Activated T-cell treated with anti-CD3 and anti-CD28 coated beads for 48 hours (primary cell): ENCODE results near the gene STK11.
"Not testable (repeated sequence)": the region's sequence is repeated elsewhere in the genome, so short reads cannot be mapped to it uniquely, and the experiment has no call there.

Experiments
- DNase-seq: peaks from one replicate; pipeline ENCODE4 v3.0.0-alpha.2; 2020; ENCODE audit warnings: low read depth

The STK11 gene

GRCh38 chr19:1238369-1239303 lies 33.1 kb downstream of the STK11 start:
- DNase-seq = no peak

GRCh38 chr19:1239420-1239795 lies 33.8 kb downstream of the STK11 start:
- DNase-seq = no peak

GRCh38 chr19:1239796-1240737 lies 34.5 kb downstream of the STK11 start:
- DNase-seq = peak; percentile 96

- no peak for DNase-seq
Measured at GRCh38 chr19:1240925-1241324, 35.3 kb downstream of the STK11 start.

GRCh38 chr19:1241417-1242095 lies 36.0 kb downstream of the STK11 start, which contains the start of gene ATP5F1D:
Gene ATP5F1D (plus strand): TSS chr19:1241751. CDS start chr19:1241851, 100 bp downstream.
- DNase-seq = peak; percentile 93

- DNase-seq = peak; percentile 82
Measured at GRCh38 chr19:1243768-1244692, 38.5 kb downstream of the STK11 start.

GRCh38 chr19:1244693-1245451 lies 39.3 kb downstream of the STK11 start:
- no peak for DNase-seq

- no peak for DNase-seq
Measured at GRCh38 chr19:1245494-1246264, 40.1 kb downstream of the STK11 start.

GRCh38 chr19:1246265-1247087 lies 40.9 kb downstream of the STK11 start:
- DNase-seq = not testable (repeated sequence)

GRCh38 chr19:1247748-1248138 lies 42.2 kb downstream of the STK11 start:
- no peak for DNase-seq

GRCh38 chr19:1248139-1248785 lies 42.7 kb downstream of the STK11 start, which contains the start of gene MIDN:
Gene MIDN (plus strand): TSS chr19:1248583. CDS start chr19:1250297, 1,714 bp downstream.
- peak; percentile 68 for DNase-seq

GRCh38 chr19:1248786-1249297 lies 43.3 kb downstream of the STK11 start:
- no peak for DNase-seq

GRCh38 chr19:1249298-1249989 lies 43.9 kb downstream of the STK11 start:
- peak; percentile 96 for DNase-seq

- DNase-seq = no peak
Measured at GRCh38 chr19:1249990-1250436, 44.4 kb downstream of the STK11 start.

- DNase-seq = no peak
Measured at GRCh38 chr19:1250437-1251260, 45.1 kb downstream of the STK11 start.
